GM18498 (cell line): ENCODE data around the gene PEX3.

Experiments
- ATAC-seq: cut with Tn5 transposase; IDR thresholded peaks from one replicate; pipeline ENCODE4 v1.9.1; 2021; ENCODE audit warnings: mild to moderate bottlenecking, moderate library complexity; ENCODE audit not compliant: unreplicated experiment

PEX3 gene

DNA sequence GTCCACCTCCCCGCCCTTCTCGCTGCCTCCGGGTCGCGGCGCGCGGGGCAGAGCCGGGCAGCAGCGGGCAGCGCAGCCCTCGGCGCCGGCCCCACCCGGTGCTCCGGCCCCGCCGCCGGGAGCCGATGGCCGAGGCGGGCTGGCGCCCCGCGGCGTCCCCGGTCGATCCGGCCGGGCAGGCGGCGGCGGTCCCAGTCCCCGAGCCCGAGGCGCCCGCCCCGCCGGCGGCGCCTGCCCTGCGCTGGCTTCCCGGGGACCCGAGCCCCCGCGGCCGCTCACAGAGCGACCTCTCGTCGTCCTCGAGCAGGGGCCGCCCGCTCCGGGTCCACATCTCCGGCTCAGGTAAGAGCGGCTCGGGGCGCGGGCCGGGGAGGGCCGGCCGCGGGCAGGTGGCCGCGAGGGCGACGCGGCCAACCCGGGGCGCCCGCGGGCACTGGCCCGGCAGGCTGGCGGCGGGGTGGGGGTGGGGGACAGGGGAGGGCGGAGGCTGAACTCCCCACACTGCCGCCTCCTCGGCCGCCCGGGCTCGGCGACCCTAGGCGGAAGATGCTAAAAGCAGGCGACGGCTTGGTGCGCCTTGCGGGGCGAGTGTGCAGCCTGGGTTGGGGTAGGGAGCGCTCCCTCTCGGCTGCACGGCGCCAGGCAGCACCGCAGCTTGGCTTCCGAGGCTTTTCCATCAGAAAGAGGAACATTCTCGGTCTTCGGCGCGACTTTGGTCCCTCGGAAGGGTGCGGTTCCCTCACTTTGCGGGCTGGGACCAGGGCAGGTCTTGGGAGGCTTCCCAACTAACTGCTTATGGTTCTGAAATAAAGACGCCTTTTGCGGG lies 86.5 kb downstream of the PEX3 start:
- ATAC-seq, result peak; percentile 66

DNA sequence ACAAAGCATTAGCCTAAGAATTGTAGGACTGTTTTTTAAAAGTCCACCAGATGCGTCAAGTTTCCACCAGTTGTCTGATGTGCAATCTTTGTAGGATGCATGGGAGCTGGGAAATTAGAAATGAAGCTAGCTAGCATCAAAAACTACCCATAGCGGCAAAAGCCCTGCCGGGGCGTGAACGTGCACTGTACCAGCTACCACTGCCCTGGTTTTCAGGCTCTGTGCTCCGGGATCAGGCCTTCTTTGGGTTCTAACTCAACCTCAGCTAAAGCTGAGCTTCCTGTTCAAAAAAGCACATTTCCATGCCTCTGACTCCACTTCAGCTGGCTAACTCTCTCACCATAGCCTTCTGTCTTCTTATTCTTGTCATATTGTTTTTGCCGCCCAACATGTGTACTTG lies 87.8 kb downstream of the PEX3 start:
- ATAC-seq, result no peak

DNA sequence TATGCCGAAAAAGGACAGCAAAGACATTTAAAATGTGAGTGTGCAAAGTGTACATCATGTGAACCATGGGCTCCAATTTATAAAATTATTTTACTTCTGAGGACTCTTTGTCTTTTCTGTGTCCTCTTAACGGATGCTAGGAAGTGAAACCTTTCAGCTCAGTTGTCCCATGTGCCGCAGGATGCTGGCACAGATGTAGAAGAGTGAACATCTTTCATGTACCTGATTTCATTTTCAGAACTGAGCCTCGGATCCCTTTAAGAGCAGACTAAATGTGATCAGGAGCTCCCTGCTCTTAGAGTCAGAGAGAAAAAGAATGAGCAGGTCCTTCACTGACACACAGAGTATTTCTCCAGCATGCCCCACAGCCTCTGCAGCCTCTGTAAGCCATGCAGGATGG lies 88.5 kb downstream of the PEX3 start:
- no peak for ATAC-seq

DNA sequence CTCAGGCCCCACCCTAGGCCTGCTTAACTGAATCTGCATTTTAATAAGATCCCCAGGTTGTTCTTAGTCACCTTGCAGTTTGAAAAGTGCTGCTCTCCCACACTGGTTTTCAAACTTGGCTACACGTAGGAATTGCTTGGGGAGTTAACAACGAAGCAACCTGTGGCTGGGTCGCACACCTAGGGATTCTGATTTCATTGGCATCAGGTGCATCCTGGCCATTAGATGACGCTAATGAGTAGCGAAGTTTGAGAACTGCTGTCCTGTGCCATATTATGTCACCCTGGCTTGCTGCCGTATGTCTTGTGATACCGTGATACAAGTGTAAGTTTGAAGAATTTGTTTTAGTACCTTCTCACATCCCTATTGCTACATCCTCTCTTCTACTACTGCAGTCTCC lies 89.1 kb downstream of the PEX3 start:
- ATAC-seq, result no peak

DNA sequence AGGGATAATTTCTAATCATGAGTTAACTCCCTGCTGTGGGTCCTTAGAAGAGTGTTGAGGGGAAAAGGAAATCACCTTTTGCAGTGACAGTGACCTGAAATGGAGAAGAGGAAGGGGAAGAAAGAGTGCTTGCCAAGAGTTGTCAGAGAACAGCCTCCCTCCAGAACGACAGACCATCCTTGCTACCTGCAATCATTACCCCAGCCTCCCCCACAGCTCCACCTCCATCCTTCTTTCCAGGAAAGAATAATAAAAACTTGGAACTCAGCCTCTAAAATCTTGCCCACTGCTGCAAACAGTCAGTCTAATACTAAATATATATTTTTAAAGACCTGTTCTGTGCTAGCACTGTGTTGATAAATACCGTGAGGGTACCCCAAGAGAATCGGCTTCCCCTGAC lies 89.6 kb downstream of the PEX3 start:
- ATAC-seq, result no peak
